GM11168 (cell line): ENCODE measurements around the gene PRSS21.

ENCODE experiments used
- in situ Hi-C: fragments of 300-500 bp; cut with MboI; formaldehyde crosslinking; loops from one replicate; pipeline ENCODE4 v1.12.0; 2022; ENCODE audit warnings: low sequenced_read_pairs; ENCODE audit not compliant: unreplicated experiment

Gene PRSS21

DNA sequence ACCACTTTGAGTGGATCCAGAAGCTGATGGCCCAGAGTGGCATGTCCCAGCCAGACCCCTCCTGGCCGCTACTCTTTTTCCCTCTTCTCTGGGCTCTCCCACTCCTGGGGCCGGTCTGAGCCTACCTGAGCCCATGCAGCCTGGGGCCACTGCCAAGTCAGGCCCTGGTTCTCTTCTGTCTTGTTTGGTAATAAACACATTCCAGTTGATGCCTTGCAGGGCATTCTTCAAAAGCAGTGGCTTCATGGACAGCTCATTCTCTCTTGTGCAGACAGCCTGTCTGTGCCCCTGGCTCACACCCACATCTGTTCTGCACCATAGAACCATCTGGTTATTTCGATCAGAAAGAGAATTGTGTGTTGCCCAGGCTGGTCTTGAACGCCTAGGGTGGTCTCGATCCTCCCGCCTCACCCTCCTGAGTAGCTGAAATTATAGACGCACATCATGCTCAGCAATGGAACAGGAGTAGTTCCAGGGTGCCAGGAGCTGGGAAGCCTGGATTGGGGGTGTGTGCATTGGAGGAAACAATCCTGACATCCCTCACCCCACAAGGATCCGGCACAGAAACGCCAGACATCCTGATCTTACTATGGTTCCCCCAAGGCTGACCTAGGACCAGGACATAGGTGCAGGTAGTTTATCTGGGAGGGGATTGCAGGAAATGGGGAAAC is 4.6 kb downstream of the PRSS21 start:
- in situ Hi-C loops, result no loop called here

DNA sequence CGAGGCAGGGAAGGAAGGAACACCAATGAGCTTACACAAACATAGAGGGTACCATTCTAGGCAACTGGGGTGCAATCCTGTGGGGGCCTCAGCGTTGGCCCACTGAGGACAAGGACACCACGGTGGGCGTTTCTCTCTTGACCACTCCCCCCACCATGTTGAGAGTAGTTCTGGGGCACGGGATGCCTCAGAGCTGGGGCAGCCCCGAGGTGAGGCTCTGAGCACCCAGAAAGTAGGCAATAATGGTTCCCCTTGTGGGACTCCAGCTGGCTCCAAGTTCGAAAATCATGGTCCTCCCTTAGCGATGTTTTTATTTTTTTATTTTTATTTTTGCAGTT is 5.1 kb downstream of the PRSS21 start:
- in situ Hi-C loops, result no loop called here

DNA sequence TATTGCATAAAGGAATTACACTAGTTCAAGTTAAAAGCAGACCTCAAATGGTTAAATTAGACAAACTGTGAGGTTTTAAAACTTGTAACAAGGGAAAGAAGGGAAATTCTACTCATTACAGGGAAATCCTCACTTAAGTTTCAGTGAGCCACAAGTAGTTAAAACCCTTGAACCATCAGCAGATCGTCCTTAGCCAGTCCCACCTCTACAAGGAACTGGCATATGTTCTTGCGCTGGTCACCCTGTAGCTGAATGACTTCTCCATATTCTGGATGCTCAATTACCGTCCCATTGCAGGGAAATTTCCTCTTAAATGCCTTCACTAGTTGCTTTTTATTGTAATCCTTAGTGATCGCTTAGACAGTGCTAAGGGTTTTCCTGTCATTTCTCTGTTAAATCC is 5.5 kb downstream of the PRSS21 start:
- in situ Hi-C loops, result no loop called here

DNA sequence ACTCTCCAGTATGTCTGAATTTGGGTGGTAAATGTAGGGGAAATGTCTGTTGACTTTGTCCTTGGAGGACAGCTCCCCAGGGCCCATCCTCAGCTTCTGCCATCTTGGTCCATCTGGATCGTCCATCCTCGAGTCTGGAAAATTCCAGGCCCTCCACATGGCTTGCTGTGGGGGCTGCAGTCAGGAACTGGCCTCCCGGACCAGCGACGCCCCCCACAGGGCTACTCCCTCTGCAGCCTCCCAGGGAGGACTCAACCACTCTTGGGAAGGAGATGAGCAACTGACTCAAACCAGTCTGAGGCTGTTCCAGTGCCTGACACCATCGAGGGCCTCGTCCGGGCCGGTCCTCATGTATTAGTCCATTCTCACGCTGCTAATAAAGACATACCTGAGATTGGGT is 7.6 kb downstream of the PRSS21 start:
- in situ Hi-C loops, result loop anchor here (5.0 kb wide), 1 partner anchor 38 kb away; no protein-coding TSS in a partner anchor

DNA sequence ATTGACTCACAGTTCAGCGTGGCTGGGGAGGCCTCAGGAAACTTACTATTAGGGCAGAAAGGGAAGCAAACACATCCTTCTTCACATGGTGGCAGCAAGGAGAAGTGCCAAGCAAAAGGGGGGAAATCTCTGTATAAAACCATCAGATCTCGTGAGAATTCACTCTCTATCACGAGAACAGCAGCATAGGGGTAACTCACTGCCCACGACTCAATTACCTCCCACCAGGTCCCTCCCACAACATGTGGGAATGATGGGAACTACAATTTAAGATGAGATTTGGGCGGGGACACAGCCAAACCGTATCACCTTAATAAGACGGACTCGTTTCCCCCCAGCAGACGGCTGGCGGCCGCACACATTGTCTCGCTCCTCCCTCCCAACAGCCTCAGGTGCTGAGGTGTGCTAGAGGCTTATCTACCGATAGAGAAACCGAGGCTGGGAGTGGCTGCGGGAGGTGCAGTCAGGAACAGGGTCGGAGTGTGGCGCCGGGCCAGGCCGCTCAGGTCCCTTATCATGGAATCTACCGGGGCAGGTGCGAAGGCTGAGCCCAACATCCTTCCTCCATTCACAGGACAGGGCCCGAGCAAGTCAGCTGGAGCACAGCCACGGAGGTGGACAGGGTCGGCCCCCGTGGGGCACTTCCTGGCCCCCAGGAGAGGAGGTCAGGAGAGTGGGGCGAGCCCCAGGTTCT is 8.2 kb downstream of the PRSS21 start:
- in situ Hi-C loops, result loop anchor here (5.0 kb wide), 1 partner anchor 37 kb away; no protein-coding TSS in a partner anchor

DNA sequence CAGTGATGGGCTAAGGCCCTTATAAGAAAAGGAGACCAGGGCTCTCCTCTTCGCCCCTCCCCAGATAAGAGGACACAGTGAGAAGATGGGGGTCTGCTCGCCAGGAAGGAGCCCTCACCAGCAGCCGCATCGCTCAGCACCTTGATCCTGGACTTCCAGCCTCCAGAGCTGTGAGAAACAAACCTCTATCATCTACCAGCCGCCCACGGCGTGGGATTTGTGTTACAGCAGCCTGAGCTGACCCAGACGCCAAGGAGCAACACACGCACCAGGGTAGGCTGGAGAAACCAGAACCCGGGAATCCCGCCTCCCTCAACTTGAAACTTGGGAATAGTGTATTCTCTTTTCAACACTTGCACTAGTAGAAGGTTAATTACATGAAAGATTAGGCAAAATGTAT is 8.9 kb downstream of the PRSS21 start:
- in situ Hi-C loops, result loop anchor here (5.0 kb wide), 1 partner anchor 36 kb away; no protein-coding TSS in a partner anchor

DNA sequence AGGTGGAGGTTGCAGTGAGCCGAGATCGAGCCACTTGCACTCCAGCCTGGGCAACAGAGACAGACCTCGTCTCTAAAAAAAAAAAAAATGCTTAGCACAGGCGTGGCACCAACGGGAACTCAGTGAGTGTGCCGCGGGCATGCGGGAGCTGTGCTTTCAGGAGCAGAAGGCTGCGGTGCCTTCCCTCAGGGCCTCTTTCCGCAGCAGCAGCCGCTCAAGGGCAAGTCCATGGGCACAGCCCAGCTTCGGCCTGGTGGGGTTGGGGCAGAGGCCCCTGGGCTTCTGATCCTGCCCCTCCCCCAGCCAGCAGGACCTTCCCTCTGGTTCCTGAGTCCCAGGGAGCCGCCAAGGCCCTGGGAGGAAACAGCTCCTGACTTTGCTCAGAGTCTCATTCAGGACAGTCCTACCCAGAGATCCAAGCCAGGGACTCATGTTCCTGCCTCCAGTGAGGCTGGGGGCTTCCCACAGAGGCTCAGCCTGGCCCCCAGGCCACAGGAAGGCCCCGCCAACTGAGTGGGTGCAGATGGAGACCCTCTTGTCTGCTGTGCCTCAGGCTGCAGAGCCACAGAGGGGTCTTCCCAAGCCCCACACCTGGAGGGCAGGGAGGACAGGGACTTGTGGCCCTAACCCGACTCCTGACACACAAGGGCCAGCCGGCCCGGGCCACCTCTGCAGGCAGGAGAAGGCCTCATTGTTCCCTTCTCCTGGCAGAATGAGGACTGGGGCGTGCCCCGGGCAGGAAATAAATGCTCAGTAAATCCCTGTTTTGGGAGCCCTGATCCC is 9.7 kb downstream of the PRSS21 start:
- in situ Hi-C loops, result loop anchor here (5.0 kb wide), 1 partner anchor 36 kb away; no protein-coding TSS in a partner anchor

DNA sequence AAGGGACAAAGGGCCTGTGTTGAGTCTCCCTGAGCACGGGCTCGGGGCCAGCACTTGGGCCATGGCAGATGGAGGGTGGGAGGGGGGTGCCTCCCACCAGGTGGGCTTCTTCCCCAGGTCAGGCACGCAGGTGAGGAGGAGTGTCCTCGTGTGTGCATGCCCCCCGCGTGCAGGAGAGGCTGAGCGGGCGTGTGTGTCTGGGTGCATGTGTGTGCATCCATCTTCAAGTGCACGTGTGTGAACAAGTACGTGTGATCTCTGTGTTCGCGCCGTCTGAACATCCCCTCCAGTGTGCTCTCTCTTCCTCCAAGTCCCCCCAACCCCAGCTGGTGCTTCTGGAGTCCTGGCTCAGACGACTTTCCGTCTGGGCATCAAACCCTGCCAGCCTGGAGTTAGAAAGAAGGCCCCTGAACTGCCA is 10.3 kb downstream of the PRSS21 start:
- in situ Hi-C loops, result loop anchor here (5.0 kb wide), 1 partner anchor 35 kb away; no protein-coding TSS in a partner anchor

DNA sequence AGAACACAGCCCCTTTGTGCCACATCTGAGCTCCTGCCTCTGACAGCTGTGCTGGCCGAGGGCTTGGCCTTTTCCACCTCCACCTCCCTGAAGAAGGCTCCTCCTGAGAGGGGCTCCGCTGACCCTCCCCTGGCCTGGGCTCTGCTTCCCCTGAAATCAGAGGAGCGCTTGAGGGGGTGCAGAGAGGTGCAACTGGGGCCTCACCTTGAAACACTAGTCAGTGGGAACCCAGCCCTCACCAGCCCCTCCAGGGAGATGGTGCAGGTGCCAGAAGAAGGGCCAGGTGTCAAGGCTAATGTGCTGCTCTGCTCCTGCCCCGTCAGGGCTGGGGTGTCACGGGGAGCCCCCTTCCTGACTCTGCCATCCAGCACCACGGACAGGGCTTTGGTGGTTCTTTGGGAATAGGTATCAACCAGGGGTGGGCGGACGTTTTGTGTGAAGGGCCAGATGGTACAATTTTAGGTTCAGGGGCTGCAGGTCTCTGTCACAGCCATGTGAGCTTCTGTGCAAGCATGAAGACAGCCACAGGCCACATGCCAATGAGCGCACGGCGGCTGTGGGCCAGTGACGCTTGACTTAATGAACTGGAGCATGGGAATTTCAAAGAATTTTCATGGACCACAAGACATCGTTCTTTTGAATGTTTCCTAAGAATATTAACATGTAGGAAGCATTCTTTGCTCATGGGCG is 10.9 kb downstream of the PRSS21 start:
- in situ Hi-C loops, result loop anchor here (5.0 kb wide), 1 partner anchor 34 kb away; no protein-coding TSS in a partner anchor

DNA sequence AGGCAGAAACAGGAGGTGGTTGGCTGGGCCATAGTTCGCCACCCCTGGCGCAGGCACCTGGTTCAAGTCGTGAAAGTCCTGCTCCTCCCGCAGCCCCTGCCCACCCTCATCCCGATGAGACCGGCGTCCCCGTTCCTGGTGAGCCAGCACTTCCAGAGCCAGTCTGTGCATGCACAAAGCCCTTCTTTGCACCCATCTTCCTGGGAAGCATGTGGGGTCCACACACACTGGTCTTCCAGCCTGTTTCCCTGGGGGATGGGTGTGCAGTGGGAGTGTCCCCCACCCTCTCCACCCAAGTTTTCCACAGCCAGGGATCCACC is 11.4 kb downstream of the PRSS21 start:
- in situ Hi-C loops, result loop anchor here (5.0 kb wide), 1 partner anchor 34 kb away; no protein-coding TSS in a partner anchor

DNA sequence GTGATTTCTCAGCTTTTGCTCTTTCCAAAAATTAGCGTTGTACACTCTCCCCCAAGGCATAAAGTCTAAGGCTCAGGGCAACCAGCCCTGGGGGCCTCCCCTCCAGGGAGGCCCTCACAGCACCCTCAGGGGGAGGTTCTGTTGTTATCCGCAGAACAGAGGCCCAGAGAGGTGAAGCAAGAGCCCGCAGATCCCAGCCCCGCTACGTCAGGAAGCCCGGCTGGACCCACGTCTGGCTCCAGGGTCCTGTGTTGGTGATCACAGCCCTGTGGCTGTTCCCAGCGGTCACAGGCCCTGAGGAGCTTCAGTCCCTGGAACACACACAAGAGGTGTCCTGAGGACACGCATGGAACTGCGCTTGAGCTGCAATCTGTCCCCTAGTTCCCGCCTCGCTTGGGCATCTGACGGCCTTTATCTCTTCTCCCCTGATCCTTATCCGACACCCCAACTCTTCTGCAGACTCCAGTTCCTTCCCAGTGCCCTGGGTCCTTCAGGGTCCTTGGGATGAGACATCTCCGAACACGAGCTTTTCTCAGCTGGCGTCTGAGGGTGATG is 11.9 kb downstream of the PRSS21 start:
- in situ Hi-C loops, result loop anchor here (5.0 kb wide), 1 partner anchor 33 kb away; no protein-coding TSS in a partner anchor

DNA sequence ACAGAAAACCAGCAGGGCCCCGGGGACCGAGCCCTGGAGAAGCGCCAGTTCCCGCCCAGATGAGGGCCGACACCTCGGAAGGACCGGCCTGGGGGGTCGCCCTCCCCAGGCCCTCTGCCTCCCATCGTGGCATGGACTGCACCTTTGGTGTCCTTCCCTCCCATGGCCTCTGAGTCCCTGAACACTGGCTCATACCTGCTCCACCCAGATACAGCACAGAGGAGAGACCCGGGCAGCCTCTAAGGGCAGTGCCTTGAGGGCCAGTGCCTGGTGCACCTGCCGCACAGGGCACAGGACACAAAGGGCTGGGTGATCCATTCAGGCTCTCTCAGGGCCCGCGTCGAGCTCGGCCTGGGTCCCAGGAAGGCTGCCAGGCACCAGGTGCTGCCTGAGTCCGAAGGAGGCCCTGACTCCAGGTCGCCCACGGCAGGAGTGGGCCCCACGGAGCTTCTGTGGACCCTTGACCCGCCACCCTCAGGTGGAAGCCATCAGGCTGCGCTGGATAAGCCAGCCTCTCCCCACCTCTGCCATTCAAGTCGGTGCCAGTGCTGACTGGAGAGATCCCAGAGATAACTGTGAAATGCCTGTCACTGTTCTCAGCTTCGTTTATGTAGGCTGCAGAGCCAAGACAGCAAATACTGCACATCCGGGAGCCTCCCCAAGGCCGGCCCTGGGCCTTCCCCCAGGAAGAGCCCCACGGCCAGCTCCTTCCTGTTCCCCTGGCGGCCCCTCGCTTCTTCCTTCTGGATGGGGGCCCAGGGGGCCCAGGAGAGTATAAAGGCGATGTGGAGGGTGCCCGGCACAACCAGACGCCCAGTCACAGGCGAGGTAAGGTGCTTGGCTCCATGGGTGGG is 12.7 kb downstream of the PRSS21 start, which contains the start of gene ZG16B:
Gene ZG16B, plus strand, starts transcription at position 803 of the 854 bp plus-strand sequence. CDS start 139 bp downstream, outside the sequence.
- in situ Hi-C loops, result loop anchor here (5.0 kb wide), 1 partner anchor 33 kb away; no protein-coding TSS in a partner anchor

DNA sequence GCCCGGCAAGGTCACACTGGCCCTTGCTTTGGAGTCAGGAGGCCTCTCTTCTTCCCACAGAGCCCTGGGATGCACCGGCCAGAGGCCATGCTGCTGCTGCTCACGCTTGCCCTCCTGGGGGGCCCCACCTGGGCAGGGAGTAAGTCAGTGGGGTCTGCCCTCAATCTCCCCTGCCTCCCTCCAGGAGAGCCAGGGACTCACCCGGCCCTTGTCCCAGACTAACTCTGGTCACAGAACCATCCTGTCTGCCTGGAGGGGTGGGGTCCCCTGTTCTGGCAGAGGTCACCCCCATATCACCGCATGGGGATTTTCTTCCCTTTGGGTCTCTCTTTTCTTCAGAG is 13.3 kb downstream of the PRSS21 start:
- in situ Hi-C loops, result no loop called here

DNA sequence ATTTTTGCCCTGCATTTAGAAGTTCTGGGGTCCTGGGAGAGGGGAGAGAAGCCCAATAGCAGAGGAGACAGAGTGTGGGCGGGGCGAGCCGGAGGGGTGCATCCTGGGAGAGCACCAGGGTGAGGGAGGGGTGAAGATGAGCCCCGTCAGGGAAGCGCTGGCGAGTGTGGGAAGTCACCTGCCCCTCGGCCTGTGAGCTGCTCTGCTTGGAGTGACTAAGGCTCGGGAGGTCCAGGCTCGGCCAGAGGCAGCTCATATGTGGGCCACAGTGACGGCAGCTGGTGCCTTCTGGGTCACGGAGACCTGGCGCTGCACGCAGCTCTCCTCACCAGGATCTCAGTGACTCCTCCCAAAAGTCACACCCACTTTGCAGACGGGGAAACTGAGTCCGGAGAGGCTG is 14.2 kb downstream of the PRSS21 start:
- in situ Hi-C loops, result no loop called here

DNA sequence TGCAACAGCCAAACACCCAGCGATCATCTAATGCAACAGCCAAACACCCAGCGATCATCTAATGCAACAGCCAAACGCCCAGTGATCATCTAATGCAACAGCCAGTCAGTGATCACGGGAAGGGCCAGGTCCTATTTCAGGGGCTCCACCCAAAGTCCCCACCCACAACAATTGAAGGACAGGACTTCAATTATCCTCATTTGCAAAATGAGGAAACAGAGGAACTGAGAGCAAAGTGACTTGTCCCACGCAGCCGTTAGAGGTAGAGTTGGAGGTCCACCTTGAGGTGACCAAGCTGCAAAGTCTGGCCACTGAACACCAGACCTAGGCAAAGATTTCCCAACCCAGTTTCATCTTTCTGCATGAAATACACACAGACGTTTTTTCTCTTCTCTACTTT is 16.7 kb downstream of the PRSS21 start:
- in situ Hi-C loops, result no loop called here

DNA sequence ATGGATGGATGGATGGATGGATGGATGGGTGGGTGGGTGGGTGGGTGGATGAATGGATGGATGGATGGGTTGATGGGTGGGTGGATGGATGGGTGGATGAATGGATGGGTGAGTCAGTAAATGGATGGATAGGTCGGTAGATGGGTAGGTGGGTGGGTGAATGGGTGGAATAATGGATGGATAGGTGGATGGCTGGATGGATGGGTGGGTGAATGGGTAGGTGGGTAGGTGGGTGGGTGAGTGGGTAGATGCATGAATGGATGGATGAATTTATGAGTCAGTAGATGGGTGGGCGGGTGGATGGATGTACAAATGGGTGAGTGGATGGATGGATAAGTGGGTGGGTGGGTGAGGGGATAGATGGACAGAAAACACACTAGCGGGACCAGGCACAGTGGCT is 17.9 kb downstream of the PRSS21 start:
- in situ Hi-C loops, result no loop called here

DNA sequence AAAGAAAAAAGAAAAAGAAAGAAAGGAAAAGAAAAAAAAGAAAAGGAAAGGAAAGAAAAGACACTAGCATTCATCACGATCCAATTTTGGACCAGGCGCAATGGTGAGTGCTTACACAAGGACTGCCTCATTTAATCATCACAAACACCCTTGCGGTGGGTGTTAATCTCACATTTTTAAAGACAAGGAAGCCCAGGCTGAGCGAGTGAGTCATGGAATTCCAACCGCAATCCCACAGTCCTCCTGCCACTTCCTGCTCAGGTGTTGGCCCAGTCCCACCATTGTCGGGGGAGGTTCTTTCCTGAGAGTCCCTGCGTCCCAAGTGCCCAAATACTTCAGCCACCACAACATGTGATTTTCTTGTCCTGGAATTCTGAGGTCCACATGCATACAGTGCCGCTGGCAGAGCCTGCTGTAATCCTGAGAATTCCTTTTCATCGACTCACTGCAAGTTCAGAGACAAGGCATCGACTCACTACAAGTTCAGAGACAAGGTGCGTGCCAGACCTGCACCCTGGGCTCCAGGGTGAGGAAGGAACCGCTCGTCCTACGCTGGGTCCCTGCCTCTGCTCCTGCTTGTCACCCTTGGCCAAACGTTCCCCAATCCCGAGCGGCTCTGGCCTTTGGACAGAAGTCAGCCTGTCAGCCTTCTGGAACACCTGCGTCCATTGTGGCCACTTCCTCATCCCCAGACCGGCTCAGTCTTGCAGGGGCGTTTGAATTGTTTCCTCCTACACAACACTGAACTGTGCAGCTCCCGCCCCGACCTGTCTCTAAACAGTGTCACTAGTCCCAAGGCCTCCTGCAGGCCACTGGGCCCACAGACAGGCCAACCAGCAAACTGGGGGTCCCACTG is 18.8 kb downstream of the PRSS21 start:
- in situ Hi-C loops, result no loop called here
